NCI-H510A (cell line): ENCODE measurements around the gene DEPDC5.

Experiments used
- DNase-seq: peaks from one replicate; lab custom pipeline; 2025; lab: John Stamatoyannopoulos, UW

Gene DEPDC5

GRCh38 chr22:31951194-31952093 lies 197.6 kb downstream of the DEPDC5 start:
- no peak for DNase-seq

- no peak for DNase-seq
Measured at GRCh38 chr22:31952094-31952401, 198.2 kb downstream of the DEPDC5 start.

DNA sequence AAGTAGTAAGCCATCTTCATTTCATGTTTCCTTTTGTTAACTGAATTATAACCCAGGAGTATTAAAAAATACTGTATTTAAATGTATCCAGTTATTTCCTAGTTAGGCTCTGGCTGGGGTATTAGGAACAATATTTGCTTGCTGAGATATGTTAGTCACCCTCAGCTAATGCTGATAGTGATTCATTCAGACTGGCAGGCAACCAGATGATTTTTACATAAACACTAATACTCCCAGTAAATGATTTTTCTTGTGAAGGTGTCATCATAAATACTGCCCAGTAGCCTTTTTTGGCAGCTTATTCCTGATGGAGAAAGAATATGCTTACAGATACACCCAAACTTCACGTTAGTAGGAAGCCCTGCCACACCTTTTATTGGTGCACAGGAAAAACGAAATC lies 198.7 kb downstream of the DEPDC5 start:
- no peak for DNase-seq

GRCh38 chr22:31953261-31953660 lies 199.4 kb downstream of the DEPDC5 start:
- DNase-seq: no peak

DNA sequence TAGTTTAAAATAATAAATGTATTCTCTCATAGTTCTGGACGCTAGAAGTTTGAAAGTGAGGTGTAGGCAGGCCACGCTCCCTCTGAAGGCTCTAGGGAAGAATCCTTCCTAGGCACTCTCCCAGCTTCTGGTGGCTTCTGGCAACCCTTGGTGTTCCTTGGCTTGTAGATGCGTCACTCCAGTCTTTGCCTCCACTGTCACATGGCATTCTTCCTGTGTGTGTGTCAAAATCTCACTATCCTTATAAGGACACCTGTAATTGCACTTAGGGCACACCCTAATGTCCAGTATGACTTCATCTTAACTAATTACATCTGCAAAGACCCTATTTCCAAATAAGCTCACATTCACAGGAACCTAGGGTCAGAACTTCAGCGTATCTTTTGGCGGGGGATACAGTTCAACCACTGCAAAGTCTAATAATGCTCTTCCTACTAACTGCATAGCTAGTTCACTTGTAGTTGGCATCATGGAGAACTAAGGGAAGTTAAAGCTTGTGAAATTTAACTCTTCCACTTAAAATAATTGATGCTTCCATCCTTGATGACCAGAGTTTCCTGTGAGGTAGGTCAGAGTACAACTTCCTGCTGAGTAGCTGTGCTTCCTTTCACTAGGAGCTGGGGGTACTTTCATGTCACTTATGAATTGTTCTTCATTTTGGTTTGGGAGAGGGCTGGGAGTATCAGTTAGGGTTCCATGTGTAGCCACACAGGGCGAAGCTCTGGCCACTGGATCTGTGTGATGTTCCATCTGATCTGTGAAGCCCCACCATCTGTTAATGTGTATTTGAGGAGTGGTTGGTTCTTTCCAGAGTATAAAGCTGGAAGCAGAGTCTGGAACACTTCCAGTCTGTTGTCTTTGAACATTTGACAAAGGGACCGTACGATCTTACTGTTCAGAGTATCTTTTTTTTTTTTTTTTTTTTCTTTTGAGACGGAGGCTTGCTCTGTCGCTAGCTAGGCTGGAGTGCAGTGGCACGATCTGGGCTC lies 201.0 kb downstream of the DEPDC5 start:
- no peak for DNase-seq

GRCh38 chr22:31956360-31956759 lies 202.5 kb downstream of the DEPDC5 start:
- no peak for DNase-seq
